ENCODE measurements around the gene XXYLT1. TPM values are rescaled to one million over a fixed set of nuclear protein-coding genes. Genes with fewer than 3 reads are reported as not detected.

Gene XXYLT1
- total and polyA plus RNA-seq, 9 of the 15 experiments (the other 6 are each of a cell fraction or from before 2014, with no cell fraction given) = 1.9 to 18.9 (median 15.0) TPM

- intact Hi-C loops (cut with micrococcal nuclease) (no loop called here), in situ Hi-C loops (cut with MboI) (no loop called here)
- H3K36me3 ChIP-seq (ENCODE audit: control insufficient read depth, insufficient read depth, low read length) = no peaks in the 10 kb centered on the region
- no peaks in the 10 kb centered on the region; the same call in 2 of the 3 replicates for H3K79me2 ChIP-seq (ENCODE audit: control insufficient read depth, insufficient read depth, low read length)
- no peak overlapping the region for H3K4me2 ChIP-seq (ENCODE audit: insufficient read depth, low read length)
- H3K9me1 ChIP-seq (ENCODE audit: control insufficient read depth, insufficient read depth, low read length) = no peaks in the 10 kb centered on the region
- CTCF ChIA-PET (ENCODE audit: low intra/inter-chr PET ratio) = no interaction called here
- ATAC-seq = no peak
- POLR2A ChIA-PET = interaction anchor here (1.2 kb wide), 2 partner anchors 9 to 14 kb away, joined by 3 read pairs; no protein-coding TSS in a partner anchor
- no peak overlapping the region for H3K4me3 ChIP-seq
- H3K27me3 ChIP-seq (ENCODE audit: control insufficient read depth in 2 of 2, insufficient read depth in 2 of 2, low read length in 2 of 2) = no peaks in the 10 kb centered on the region
- BruUV-seq (replicated peaks) = no TSS peak
- no peaks in the 10 kb centered on the region for H4K20me1 ChIP-seq (replicated peaks; ENCODE audit: control insufficient read depth, insufficient read depth, low read length)
- H3K4me1 ChIP-seq (replicated peaks in 1 of 2; ENCODE audit: control insufficient read depth in 2 of 2, insufficient read depth in 2 of 2, low read length in 2 of 2) = peaks cover 3 to 19% of the 10 kb centered on the region in 2 experiments; a peak in 3 of 5 replicates
- no peak overlapping the region for H2AFZ ChIP-seq (ENCODE audit: low read depth, low read length)
- DNase-seq (ENCODE audit: extremely low read depth in 1 of 4, low spot score in 3 of 4) = no peak
- H3K9ac ChIP-seq (ENCODE audit: insufficient read depth in 1 of 2, low read depth in 2 of 2, low read length in 2 of 2) = no peak overlapping the region
- no peak overlapping the region for H3K27ac ChIP-seq (ENCODE audit: extremely low read depth, low read depth, low read length)
- WGBS (ENCODE audit: insufficient coverage, low coverage, missing lambda C conversion rate) = 87% methylated on average over 11 of the region's 11 CpGs
- H3K9me3 ChIP-seq (replicated peaks; ENCODE audit: control insufficient read depth, insufficient read depth, low read depth, low read length) = 0 out of 2 replicates have a peak, but pooled peaks cover 3% of the 10 kb centered on the region
- no peak for FAIRE-seq
- TF ChIP-seq NR4A1 (CRISPR knock-in tag; IDR thresholded peaks at IDR 0.05) (no peak), NR4A1 (tag; IDR thresholded peaks at IDR 0.05) (no peak), STAT5A (IDR thresholded peaks at IDR 0.05; ENCODE audit: borderline replicate concordance, low read length) (no peak), CEBPB (tag; IDR thresholded peaks at IDR 0.05) (no peak), CBFA2T2 (conservative IDR thresholded peaks at IDR 0.05) (no peak), ELK1 (CRISPR knock-in tag; IDR thresholded peaks at IDR 0.05) (no peak), SRSF3 (IDR thresholded peaks at IDR 0.05; ENCODE audit: insufficient read depth, low read length) (no peak), ZNF146 (CRISPR knock-in tag; IDR thresholded peaks at IDR 0.05; ENCODE audit: unreplicated experiment) (no peak), KLF6 (CRISPR knock-in tag; IDR thresholded peaks at IDR 0.05; ENCODE audit: borderline replicate concordance) (no peak), SP1 (CRISPR knock-in tag; IDR thresholded peaks at IDR 0.05) (no peak), L3MBTL2 (IDR thresholded peaks at IDR 0.05) (no peak), XRCC4 (IDR thresholded peaks at IDR 0.05; ENCODE audit: extremely low read depth, insufficient read depth, insufficient read length) (no peak)
- TF ChIP-seq, protein P1, sequence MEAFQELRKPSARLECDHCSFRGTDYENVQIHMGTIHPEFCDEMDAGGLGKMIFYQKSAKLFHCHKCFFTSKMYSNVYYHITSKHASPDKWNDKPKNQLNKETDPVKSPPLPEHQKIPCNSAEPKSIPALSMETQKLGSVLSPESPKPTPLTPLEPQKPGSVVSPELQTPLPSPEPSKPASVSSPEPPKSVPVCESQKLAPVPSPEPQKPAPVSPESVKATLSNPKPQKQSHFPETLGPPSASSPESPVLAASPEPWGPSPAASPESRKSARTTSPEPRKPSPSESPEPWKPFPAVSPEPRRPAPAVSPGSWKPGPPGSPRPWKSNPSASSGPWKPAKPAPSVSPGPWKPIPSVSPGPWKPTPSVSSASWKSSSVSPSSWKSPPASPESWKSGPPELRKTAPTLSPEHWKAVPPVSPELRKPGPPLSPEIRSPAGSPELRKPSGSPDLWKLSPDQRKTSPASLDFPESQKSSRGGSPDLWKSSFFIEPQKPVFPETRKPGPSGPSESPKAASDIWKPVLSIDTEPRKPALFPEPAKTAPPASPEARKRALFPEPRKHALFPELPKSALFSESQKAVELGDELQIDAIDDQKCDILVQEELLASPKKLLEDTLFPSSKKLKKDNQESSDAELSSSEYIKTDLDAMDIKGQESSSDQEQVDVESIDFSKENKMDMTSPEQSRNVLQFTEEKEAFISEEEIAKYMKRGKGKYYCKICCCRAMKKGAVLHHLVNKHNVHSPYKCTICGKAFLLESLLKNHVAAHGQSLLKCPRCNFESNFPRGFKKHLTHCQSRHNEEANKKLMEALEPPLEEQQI (IDR thresholded peaks at IDR 0.05) = no peak
Observed at GRCh38 chr3:195249858-195250464, 21.0 kb downstream of the XXYLT1 start.

All from K562 (cell line).